ENCODE results near the gene EPHB1.

EPHB1 gene

GRCh38 chr3:134993011-134993410 is 198.0 kb downstream of the EPHB1 start:
- no peak for TF ChIP-seq FOXP2 (optimal IDR thresholded peaks at IDR 0.05; ENCODE audit: borderline replicate concordance, extremely low read depth, extremely low read length, insufficient read depth)
- no peak for TF ChIP-seq TAF1 (IDR thresholded peaks at IDR 0.05; ENCODE audit: borderline replicate concordance, insufficient read depth, low read length)
- TF ChIP-seq REST (IDR thresholded peaks at IDR 0.05; ENCODE audit: insufficient read depth in 1 of 2, low read depth in 2 of 2, low read length in 2 of 2) = no peak
- TF ChIP-seq POLR2AphosphoS5 (IDR thresholded peaks at IDR 0.05; ENCODE audit: low read depth, low read length) = no peak
- no peak for TF ChIP-seq SIN3A (IDR thresholded peaks at IDR 0.05; ENCODE audit: borderline replicate concordance, insufficient read depth, low read length)

GRCh38 chr3:134998158-134998557 is 203.1 kb downstream of the EPHB1 start:
- TF ChIP-seq REST (IDR thresholded peaks at IDR 0.05; ENCODE audit: insufficient read depth in 1 of 2, low read depth in 2 of 2, low read length in 2 of 2) = no peak
- TF ChIP-seq SIN3A (IDR thresholded peaks at IDR 0.05; ENCODE audit: borderline replicate concordance, insufficient read depth, low read length) = no peak
- no peak for TF ChIP-seq TAF1 (IDR thresholded peaks at IDR 0.05; ENCODE audit: borderline replicate concordance, insufficient read depth, low read length)
- TF ChIP-seq POLR2AphosphoS5 (IDR thresholded peaks at IDR 0.05; ENCODE audit: low read depth, low read length) = no peak
- TF ChIP-seq FOXP2 (optimal IDR thresholded peaks at IDR 0.05; ENCODE audit: borderline replicate concordance, extremely low read depth, extremely low read length, insufficient read depth) = no peak

- TF ChIP-seq TAF1 (IDR thresholded peaks at IDR 0.05; ENCODE audit: borderline replicate concordance, insufficient read depth, low read length) (no peak), POLR2AphosphoS5 (IDR thresholded peaks at IDR 0.05; ENCODE audit: low read depth, low read length) (no peak), REST (IDR thresholded peaks at IDR 0.05; ENCODE audit: insufficient read depth in 1 of 2, low read depth in 2 of 2, low read length in 2 of 2) (no peak), FOXP2 (optimal IDR thresholded peaks at IDR 0.05; ENCODE audit: borderline replicate concordance, extremely low read depth, extremely low read length, insufficient read depth) (no peak), SIN3A (IDR thresholded peaks at IDR 0.05; ENCODE audit: borderline replicate concordance, insufficient read depth, low read length) (no peak)
These were observed 203.8 kb downstream of the EPHB1 start for GRCh38 chr3:134998855-134999254.

- no peak for TF ChIP-seq POLR2AphosphoS5 (IDR thresholded peaks at IDR 0.05; ENCODE audit: low read depth, low read length)
- no peak for TF ChIP-seq TAF1 (IDR thresholded peaks at IDR 0.05; ENCODE audit: borderline replicate concordance, insufficient read depth, low read length)
- TF ChIP-seq REST (IDR thresholded peaks at IDR 0.05; ENCODE audit: insufficient read depth in 1 of 2, low read depth in 2 of 2, low read length in 2 of 2) = no peak
- no peak for TF ChIP-seq SIN3A (IDR thresholded peaks at IDR 0.05; ENCODE audit: borderline replicate concordance, insufficient read depth, low read length)
- TF ChIP-seq FOXP2 (optimal IDR thresholded peaks at IDR 0.05; ENCODE audit: borderline replicate concordance, extremely low read depth, extremely low read length, insufficient read depth) = no peak
These were observed 205.4 kb downstream of the EPHB1 start for GRCh38 chr3:135000465-135000864.

- TF ChIP-seq FOXP2 (optimal IDR thresholded peaks at IDR 0.05; ENCODE audit: borderline replicate concordance, extremely low read depth, extremely low read length, insufficient read depth) (no peak), SIN3A (IDR thresholded peaks at IDR 0.05; ENCODE audit: borderline replicate concordance, insufficient read depth, low read length) (no peak), REST (IDR thresholded peaks at IDR 0.05; ENCODE audit: insufficient read depth in 1 of 2, low read depth in 2 of 2, low read length in 2 of 2) (no peak), POLR2AphosphoS5 (IDR thresholded peaks at IDR 0.05; ENCODE audit: low read depth, low read length) (no peak), TAF1 (IDR thresholded peaks at IDR 0.05; ENCODE audit: borderline replicate concordance, insufficient read depth, low read length) (no peak)
These were observed 212.5 kb downstream of the EPHB1 start for GRCh38 chr3:135007607-135008006.

All from PFSK-1 (cell line).